Measurements from ENCODE around the gene SHB.

SHB gene

DNA sequence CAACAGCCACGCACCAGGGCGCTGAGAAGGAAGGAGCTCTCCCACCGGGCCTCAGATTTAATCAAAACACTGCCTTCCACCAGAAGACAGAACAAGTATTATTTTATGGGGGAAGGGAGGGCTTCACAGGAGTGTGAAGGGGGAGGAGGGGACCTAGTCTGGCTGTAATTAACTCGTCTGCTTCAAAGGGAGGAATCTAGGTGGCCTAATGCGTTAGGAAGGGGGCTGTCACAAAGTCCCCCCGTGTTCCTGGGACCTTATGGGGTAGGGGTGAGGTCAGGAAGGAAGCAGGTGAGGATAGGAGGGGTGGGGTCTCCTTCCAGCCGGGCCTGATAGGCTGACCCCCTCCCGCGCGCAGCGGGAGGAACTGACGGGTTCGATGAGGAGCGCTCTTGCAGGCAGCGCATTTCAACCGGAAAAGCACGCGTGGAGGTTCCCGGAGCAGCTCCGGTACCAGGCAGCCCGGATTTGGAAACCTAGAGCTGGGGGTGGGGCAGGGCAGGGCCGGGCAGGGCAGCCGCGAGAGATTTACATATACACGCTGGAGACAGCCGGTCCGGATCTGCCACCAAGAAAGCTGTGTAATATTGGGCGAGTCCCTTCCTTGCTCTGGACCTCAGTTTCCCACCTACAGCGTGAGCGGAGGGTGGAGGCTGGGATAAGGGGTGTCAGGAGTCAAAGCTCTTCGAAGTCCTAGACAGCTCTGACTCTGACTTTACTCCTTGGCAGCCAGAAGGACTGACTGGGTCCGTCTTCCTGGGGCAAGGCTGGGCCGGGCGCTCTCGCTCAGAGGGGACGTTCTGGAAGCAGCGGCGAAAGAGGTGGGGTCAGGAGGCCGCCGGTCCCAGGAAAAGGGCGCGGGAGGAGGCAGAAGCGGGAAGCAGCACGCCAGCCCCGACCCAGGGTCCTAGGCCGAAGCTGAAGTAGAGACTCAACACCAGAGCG lies 1.8 kb downstream of the SHB start:
- H4K20me1 ChIP-seq (ENCODE audit: insufficient read depth, low read length) = no peaks in the 10 kb centered on the region
- peak overlapping the region; percentile 41 for H3K4me3 ChIP-seq (ENCODE audit: low read length)
- no peak overlapping the region for H2AFZ ChIP-seq (ENCODE audit: low read length)
- H3K9ac ChIP-seq (ENCODE audit: low read length) = no peak overlapping the region
- no peak overlapping the region for H3K27ac ChIP-seq (ENCODE audit: low read length)
- no peak for TF ChIP-seq EZH2phosphoT487 (IDR thresholded peaks at IDR 0.05; ENCODE audit: low read length)
- no peak for TF ChIP-seq EZH2 (optimal IDR thresholded peaks at IDR 0.05; ENCODE audit: low read depth, low read length)
- TF ChIP-seq, protein P1, sequence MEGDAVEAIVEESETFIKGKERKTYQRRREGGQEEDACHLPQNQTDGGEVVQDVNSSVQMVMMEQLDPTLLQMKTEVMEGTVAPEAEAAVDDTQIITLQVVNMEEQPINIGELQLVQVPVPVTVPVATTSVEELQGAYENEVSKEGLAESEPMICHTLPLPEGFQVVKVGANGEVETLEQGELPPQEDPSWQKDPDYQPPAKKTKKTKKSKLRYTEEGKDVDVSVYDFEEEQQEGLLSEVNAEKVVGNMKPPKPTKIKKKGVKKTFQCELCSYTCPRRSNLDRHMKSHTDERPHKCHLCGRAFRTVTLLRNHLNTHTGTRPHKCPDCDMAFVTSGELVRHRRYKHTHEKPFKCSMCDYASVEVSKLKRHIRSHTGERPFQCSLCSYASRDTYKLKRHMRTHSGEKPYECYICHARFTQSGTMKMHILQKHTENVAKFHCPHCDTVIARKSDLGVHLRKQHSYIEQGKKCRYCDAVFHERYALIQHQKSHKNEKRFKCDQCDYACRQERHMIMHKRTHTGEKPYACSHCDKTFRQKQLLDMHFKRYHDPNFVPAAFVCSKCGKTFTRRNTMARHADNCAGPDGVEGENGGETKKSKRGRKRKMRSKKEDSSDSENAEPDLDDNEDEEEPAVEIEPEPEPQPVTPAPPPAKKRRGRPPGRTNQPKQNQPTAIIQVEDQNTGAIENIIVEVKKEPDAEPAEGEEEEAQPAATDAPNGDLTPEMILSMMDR (IDR thresholded peaks at IDR 0.05; ENCODE audit: low read length) = no peak
- H3K27me3 ChIP-seq (replicated peaks; ENCODE audit: insufficient read depth, low read length) = peaks cover 17% of the 10 kb centered on the region
- H3K9me2 ChIP-seq (replicated peaks; ENCODE audit: insufficient read depth, low read length) = no peaks in the 10 kb centered on the region
- no peaks in the 10 kb centered on the region for H3K36me3 ChIP-seq (replicated peaks; ENCODE audit: insufficient read depth, low read length)
- peaks cover 18% of the 10 kb centered on the region; the same call in 1 of the 2 replicates for H3K4me1 ChIP-seq (ENCODE audit: low read length)
- H3K4me2 ChIP-seq (ENCODE audit: low read depth, low read length) = peak overlapping the region; percentile 94
- no peaks in the 10 kb centered on the region for H3K9me3 ChIP-seq (replicated peaks; ENCODE audit: insufficient read depth, low read length)
- no peak for DNase-seq
- no peaks in the 10 kb centered on the region for H3K79me2 ChIP-seq (ENCODE audit: low read length)
- peaks cover 7% of the 10 kb centered on the region for H3F3A ChIP-seq (ENCODE audit: insufficient read depth, low read length)

DNA sequence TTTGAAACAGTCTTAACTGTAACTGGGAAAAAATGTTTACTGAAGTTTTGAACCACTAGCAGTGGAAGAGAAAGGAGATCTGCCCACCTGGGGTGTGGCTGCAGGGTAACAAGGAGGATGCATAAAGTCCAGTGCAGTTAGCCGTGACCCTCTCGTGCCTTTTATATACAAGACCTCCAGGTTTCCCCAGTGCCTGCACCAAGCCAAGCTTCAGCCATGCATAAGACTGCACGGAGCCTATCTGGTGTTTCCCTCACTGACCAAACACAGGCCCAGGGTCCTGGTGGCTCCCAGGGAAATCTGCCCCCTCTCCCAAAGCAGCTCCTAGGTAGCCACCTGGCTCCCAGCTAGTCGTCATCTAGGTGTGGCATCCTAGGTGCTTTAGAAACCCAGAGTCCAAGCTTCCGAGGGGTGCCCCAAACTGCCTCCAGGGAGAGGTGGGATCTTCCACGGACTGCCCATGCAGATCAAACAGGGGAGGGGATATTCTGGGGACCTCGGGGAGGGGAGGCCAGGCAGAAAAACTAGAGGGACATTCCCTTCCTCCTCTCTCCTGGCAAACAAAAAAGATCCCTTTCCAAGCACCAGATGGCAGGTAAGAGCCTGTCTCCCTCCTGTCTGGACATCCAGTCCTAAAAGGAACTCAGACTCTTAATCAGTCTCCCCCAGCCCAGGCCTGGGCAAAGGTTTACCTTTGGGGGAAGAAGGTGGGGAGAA lies 2.7 kb downstream of the SHB start:
- Histone ChIP-seq H3K36me3 (replicated peaks; ENCODE audit: insufficient read depth, low read length) (no peaks in the 10 kb centered on the region), H3F3A (ENCODE audit: insufficient read depth, low read length) (peaks cover 7% of the 10 kb centered on the region), H3K4me2 (ENCODE audit: low read depth, low read length) (0 out of 2 replicates have a peak overlapping the region, but pooled peaks have one; percentile 13), H2AFZ (ENCODE audit: low read length) (no peak overlapping the region), H3K9ac (ENCODE audit: low read length) (no peak overlapping the region), H3K79me2 (ENCODE audit: low read length) (no peaks in the 10 kb centered on the region), H3K9me3 (replicated peaks; ENCODE audit: insufficient read depth, low read length) (no peaks in the 10 kb centered on the region), H3K9me2 (replicated peaks; ENCODE audit: insufficient read depth, low read length) (no peaks in the 10 kb centered on the region), H4K20me1 (ENCODE audit: insufficient read depth, low read length) (no peaks in the 10 kb centered on the region), H3K4me1 (ENCODE audit: low read length) (peaks cover 18% of the 10 kb centered on the region; the same call in 1 of the 2 replicates), H3K4me3 (ENCODE audit: low read length) (no peak overlapping the region), H3K27ac (ENCODE audit: low read length) (no peak overlapping the region), H3K27me3 (replicated peaks; ENCODE audit: insufficient read depth, low read length) (peaks cover 17% of the 10 kb centered on the region)
- TF ChIP-seq, protein P1 (IDR thresholded peaks at IDR 0.05; ENCODE audit: low read length) = no peak
- no peak for TF ChIP-seq EZH2phosphoT487 (IDR thresholded peaks at IDR 0.05; ENCODE audit: low read length)
- TF ChIP-seq EZH2 (optimal IDR thresholded peaks at IDR 0.05; ENCODE audit: low read depth, low read length) = no peak
- no peak for DNase-seq

DNA sequence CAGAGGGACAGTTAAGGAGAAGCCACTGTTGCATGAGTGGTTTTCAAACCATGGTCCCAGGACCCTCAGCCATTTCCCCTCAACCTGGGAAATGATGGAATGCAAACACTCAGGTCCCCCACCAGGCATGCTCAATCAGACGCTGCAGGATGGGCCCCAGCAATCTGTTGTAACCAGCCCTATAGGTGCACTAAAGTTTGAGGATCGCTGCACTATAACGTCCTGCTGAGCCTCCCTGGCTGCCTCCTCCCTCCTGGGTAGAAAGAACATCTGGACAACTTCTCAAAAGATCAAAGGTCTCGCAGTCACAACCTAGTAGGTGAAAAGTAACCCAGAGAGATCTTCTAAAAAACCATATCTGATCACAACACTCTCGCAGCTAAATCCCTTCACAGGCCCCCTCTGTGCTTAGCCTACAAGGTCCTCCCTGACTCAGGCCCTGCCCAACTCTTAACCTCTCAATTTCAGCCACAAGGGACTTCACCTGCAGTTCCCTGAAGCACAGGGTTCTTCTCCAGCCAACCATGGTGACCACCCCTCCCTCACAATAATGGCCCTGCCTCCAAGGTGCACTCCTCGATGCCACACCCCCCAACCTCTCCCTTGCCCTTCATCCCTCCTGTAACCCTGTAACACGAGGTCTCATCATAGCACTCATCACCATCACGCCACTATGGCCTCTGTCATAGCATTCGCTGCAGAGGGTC lies 3.5 kb downstream of the SHB start:
- 0 out of 2 replicates have a peak overlapping the region, but pooled peaks have one; percentile 13 for H3K4me2 ChIP-seq (ENCODE audit: low read depth, low read length)
- H3K9ac ChIP-seq (ENCODE audit: low read length) = no peak overlapping the region
- H3K9me3 ChIP-seq (replicated peaks; ENCODE audit: insufficient read depth, low read length) = no peaks in the 10 kb centered on the region
- H3K27me3 ChIP-seq (replicated peaks; ENCODE audit: insufficient read depth, low read length) = peaks cover 17% of the 10 kb centered on the region
- H3K36me3 ChIP-seq (replicated peaks; ENCODE audit: insufficient read depth, low read length) = no peaks in the 10 kb centered on the region
- H4K20me1 ChIP-seq (ENCODE audit: insufficient read depth, low read length) = no peaks in the 10 kb centered on the region
- peak; percentile 61 for DNase-seq
- H3K4me3 ChIP-seq (ENCODE audit: low read length) = no peak overlapping the region
- no peaks in the 10 kb centered on the region for H3K9me2 ChIP-seq (replicated peaks; ENCODE audit: insufficient read depth, low read length)
- H3K27ac ChIP-seq (ENCODE audit: low read length) = no peak overlapping the region
- H3K4me1 ChIP-seq (ENCODE audit: low read length) = peaks cover 18% of the 10 kb centered on the region; the same call in 1 of the 2 replicates
- H2AFZ ChIP-seq (ENCODE audit: low read length) = no peak overlapping the region
- H3K79me2 ChIP-seq (ENCODE audit: low read length) = no peaks in the 10 kb centered on the region
- TF ChIP-seq, protein P1 (IDR thresholded peaks at IDR 0.05; ENCODE audit: low read length) = no peak
- TF ChIP-seq EZH2 (optimal IDR thresholded peaks at IDR 0.05; ENCODE audit: low read depth, low read length) = no peak
- TF ChIP-seq EZH2phosphoT487 (IDR thresholded peaks at IDR 0.05; ENCODE audit: low read length) = no peak
- H3F3A ChIP-seq (ENCODE audit: insufficient read depth, low read length) = peaks cover 7% of the 10 kb centered on the region
